Right renal cortex interstitium (tissue), 3 donors: Measurements from ENCODE around the gene CLN3. TPM values are rescaled to one million over a fixed set of nuclear protein-coding genes. Genes with fewer than 3 reads are reported as not detected.
"Not testable (repeated sequence)": the region's sequence is repeated elsewhere in the genome, so short reads cannot be mapped to it uniquely, and the experiment has no call there.

Source experiments
- DNase-seq, 3 donors: peaks; one replicate each; pipeline ENCODE4 v3.0.0-alpha.2; 2013; ENCODE audit warnings: low read depth in 3 of 3, low spot score in 2 of 3
- polyA plus RNA-seq, 3 donors: library from polyadenylated mRNA; unstranded; fragments of 120-200 nt; gene quantifications; one replicate each; pipeline ENCODE4 v1.2.1, GENCODE V29; 2013; ENCODE audit not compliant: insufficient read length in 3 of 3

Gene CLN3
- polyA plus RNA-seq, 3 donors, result 24.1 to 31.4 (median 28.2) TPM

GRCh38 chr16:28514246-28514645, 22.4 kb upstream of the CLN3 start:
- DNase-seq, result no peak

GRCh38 chr16:28513484-28514181, 21.8 kb upstream of the CLN3 start:
- DNase-seq, result no peak

- DNase-seq, result no peak
Measured at GRCh38 chr16:28511801-28512789, 20.2 kb upstream of the CLN3 start.

DNA sequence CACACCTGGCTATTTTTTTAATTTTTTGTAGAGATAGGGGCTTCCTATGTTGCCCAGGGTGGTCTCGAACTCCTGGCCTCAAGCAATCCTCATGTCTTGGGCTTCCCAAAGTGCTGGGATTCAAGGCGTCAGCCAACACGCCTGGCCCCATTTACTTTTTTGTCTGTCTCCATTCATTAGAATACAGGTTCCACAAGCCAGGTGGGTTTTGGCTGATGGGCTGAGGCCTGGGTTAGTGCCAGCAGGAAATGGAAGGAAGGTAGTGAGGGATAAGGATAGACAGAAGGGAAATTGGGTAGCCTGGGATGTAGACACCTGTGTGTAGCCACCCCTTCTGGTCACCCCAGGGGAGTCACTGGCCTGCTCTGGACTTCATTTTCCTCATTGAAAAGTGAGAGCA, 19.2 kb upstream of the CLN3 start:
- DNase-seq, result no peak

DNA sequence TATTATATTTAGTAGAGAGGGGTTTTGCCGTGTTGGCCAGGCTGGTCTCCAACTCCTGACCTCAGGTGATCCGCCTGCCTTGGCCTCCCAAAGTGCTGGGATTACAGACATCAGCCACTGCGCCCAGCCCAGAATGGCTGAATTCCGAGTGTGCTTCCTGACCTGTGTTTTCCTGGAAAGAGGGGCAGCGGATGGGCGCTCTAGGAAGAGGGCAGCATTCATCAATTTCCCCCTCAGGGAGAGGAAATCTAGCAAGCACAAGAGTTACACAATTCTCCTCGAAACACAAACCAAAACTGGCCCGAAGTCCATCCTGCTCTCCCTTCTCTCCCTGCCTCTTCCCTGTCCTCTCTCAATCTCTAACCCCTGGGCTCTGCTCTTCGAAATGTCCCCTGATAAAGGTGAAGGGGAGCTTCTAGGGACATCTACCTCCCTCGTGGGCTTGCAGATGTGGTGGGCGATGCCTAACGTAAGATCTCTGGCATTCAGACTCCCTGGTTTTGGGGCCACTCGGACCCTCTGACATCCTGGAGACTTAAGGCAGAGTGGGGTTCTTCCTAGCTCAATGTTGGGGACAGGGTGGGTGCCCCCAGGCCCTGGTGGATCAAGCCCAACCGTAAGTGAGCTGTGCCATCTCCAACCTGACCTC, 13.7 kb upstream of the CLN3 start:
- DNase-seq, result no peak

- DNase-seq, result no peak
Measured at GRCh38 chr16:28504707-28505404, 13.0 kb upstream of the CLN3 start.

DNA sequence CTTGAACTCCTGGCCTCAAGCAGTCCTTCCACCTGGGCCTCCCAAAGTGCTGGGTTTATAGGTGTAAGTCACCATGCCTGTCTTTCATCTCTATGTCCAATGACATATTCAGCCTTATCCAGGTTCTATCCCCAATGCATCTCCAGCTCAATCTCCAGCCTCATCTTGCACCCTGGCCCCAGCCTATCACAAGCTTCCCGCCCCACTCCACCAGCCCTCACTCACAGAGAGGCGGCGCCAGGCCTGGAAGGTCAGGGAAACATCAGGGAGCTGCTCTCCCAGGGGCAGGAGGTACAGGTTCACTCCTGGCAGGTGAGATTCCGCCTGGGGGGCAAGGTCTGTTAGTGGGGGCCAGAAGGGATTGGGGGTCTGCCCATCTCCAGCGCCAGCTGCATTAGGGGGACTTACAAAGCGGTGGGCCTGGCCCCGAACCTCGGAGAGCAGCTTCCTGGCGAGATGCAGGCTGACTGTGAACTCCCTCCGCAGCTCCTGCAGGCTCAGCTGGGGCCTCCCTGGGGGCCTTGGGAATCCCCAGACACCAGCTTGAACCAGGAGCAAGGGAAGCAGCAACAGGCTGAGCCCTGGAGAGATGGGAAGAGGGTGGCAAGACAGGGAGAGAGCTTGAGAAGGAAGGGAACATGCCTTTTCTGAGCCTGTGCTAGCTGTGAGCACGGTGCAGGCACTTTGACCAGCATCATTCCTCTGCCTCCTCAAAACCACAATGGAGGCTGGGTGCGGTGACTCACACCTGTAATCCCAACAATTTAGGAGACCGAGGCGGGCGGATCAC, 11.8 kb upstream of the CLN3 start:
- no peak for DNase-seq

DNA sequence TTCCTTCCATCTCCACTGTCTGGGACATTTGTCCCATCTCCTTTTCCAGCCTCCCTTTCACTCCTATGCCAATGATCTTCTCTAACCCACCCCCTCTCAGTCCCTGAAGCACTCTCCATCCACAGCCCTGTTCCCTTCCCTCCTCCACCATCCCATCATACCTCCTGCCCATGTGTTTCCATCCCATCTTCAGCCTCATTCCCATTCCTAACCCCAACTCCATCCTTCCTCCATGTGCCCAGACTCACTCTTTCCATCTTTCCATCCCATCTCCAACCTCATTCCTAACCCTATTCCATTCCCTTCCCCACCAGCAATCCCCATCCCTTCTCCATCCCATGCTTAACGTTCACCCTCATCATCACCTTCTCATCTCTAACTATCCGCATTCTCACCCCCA, 10.4 kb upstream of the CLN3 start:
- no peak for DNase-seq

GRCh38 chr16:28501258-28502232, 9.7 kb upstream of the CLN3 start:
- no peak for DNase-seq

- DNase-seq, result not testable (repeated sequence)
Measured at GRCh38 chr16:28500476-28501180, 8.8 kb upstream of the CLN3 start.

- DNase-seq, result no peak
Measured at GRCh38 chr16:28499854-28500253, 8.0 kb upstream of the CLN3 start.

DNA sequence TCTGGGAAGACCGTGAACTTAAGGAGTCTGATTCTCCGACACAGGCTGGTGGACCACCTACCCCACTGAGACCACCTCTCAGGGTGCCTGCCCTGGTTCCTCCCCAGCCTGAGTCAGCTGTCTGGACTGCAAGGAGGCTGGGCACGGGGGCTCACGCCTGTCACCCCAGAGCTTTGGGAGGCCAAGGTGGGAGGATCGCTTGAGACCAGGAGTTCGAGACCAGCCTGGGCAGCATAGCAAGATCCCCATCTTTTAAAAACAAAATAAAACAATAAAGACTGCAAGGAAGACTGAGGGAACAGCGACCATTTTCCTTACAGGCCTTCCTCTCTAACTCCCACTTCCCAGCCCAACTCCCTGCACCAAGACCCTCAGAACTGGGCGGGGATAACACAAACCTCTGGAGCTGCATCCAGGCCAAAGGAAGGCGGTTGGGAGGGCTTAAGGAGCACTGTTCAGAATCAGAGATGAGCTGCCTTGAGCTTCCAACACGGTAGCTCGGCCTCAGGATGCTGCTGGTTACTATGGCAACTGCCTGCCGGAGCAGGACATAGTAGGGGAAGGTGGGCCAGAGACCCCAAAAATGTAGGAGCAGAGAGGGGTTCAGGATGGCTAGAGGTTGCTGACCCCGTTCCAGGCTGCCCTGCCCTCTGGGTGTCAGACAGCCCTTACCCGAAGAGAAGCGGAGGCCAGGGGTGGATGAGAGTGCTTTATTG, 7.0 kb upstream of the CLN3 start:
- no peak for DNase-seq

- no peak for DNase-seq
Measured at GRCh38 chr16:28497861-28498599, 6.2 kb upstream of the CLN3 start.

DNA sequence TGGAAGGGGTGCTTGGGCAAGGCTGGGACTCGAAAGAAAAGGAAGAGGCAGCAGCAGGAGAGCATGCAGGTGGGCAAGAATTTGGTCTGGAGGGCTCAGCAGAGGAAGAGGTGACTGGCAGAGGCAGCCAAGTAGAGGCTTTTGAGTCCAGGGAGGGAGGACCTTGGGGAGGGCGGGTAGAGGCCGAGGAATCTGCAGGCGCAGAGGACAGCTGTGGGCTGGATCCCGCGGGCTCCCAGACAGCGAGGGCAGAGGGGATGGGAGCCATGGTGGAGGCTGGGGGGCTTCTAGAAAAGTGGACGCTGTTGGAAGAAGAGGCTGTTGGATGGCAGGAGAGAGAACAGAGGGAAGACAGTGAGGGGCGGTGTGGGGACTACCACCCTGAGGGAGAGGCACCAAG, 5.5 kb upstream of the CLN3 start:
- DNase-seq, result no peak

GRCh38 chr16:28496844-28497243, 5.0 kb upstream of the CLN3 start:
- no peak for DNase-seq

DNA sequence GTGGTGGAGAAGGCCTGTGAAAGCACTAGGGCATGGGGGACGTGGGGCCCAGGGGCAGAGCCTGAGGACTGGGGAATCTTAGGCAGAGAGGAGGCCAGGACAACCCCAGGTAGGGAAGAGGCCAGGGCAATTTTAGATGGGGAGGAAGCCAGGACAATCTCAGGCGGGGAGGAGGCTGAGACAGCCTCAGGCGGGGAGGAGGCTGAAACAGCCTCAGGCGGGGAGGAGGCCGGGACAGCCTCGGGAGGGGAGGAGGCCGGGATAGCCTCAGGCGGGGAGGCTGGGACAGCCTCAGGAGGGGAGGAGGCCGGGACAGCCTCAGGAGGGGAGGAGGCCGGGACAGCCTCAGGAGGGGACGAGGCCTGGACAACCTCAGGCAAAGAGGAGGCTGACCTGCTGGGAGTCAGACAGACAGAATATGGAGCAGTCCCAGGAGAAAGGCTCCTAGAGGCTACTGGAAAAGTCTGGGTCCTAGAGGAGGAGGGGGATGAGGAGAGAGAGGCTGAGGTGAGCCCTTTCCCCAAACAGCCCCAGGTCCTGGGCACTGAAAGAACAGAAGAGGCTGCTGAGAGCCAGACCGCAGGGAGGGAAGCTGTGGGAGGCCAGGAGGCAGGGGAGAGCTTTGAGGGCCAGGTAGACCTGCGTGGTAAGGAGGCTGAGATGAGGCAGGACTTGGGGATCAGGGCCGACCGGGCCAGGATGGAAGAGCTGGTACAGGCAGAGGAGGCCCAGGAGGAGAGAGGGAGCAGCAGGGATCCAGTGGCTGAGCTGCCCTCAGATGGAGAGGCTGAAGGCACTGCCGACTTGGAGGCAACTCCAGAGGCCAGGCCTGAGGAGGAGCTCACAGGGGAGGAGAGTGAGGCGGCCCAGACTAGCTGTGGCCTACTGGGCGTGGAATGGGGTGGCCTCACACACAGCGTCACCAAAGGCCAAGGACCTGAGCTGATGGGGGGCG, 4.2 kb upstream of the CLN3 start:
- DNase-seq, result no peak
